Measurements from ENCODE around the gene RINL. TPM values are rescaled to one million over a fixed set of nuclear protein-coding genes. Genes with fewer than 3 reads are reported as not detected.

Gene RINL
- total RNA-seq, 4 donors from 2014 or later: 0.95 to 3.3 (median 2.9) TPM

- Histone ChIP-seq H3K27ac (peak within 1 kb of the TSS; percentile 98 to 100 (median 100)), H3K27me3 (no peaks in the 10 kb centered on the region), H3K36me3 (peaks cover 4 to 29% of the 10 kb centered on the region in 2 donors), H3K4me1 (peaks cover 45 to 52% of the 10 kb centered on the region in 2 donors), H3K4me3 (peak within 1 kb of the TSS; percentile 63 to 99 (median 92)), H3K9me3 (no peaks in the 10 kb centered on the region)
- DNase-seq (peak in 1 of 2 donors; percentile 100), ATAC-seq (peak in 1 of 2 donors; percentile 80)
- peak in 4 of 5 experiments; percentile 47 to 69 (median 55) for TF ChIP-seq CTCF (IDR thresholded peaks at IDR 0.05 in 4 of 5, conservative IDR thresholded peaks at IDR 0.05 in 1 of 5)
- peak; percentile 98 for TF ChIP-seq POLR2A (IDR thresholded peaks at IDR 0.05)
- in situ Hi-C loops (cut with MboI; ENCODE audit: low sequenced_read_pairs in 4 of 4) (loop anchor here in 2 of 4 donors (5.0 to 25.0 kb wide), 5 partner anchors 45 to 463 kb away; partner anchors contain the start of genes NFKBIB (in 2 of the 2), SIRT2 (in 2 of the 2), ACTN4 (in 1 of the 2) and GGN (in 1 of the 2)), intact Hi-C loops (cut with DNase I; ENCODE audit: low total_unique reads) (loop anchor here (1.0 to 5.0 kb wide), 3 partner anchors 19 to 562 kb away; partner anchors contain the start of genes ECH1, NFKBIB, PLEKHG2 and SIRT2)
Observed at GRCh38 chr19:38849860-38850435, 28.1 kb downstream of the RINL start, which contains the start of gene HNRNPL. Gene HNRNPL (minus strand): TSS chr19:38849986. CDS start chr19:38849966, 20 bp downstream.

DNA sequence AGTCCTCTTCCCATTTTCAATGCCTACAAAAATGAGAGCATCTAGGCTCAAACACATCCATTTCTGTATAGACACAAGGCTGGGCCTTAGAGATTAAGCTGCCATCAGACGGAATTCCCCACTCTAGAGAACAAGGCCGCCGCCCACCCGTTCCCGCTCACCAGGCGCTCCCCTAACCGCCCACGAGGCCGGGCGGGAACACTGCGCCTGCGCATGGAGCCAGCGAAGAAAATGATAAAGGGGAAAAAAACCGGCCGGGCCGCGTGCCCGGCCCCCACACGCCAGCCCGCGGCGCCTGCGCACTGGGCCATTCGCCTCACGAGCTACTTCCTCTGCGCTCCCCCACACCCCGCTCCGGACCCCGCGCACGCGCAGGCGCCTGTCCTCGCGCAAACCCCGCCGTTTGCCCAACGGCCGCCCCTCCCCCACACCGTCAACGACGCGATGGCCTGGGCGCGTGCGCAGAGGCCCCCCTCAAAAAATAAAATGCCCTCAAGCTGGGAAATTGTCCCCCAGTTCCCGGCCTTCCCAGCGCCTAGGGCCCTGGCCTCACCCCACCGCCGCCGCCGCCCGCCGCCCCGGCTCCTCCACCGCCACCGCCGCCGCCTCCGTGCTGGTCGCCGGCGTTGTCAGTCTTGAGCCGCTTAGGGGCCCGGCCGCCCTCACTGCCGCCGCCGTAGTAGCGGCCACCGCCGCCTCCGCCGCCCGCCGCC, 28.8 kb downstream of the RINL start:
- TF ChIP-seq POLR2A (IDR thresholded peaks at IDR 0.05): no peak
- TF ChIP-seq CTCF (IDR thresholded peaks at IDR 0.05 in 4 of 5, conservative IDR thresholded peaks at IDR 0.05 in 1 of 5): no peak
- Histone ChIP-seq H3K9me3 (no peaks in the 10 kb centered on the region), H3K27ac (peak overlapping the region; percentile 97 to 100 (median 99)), H3K4me3 (peak overlapping the region; percentile 63 to 99 (median 81)), H3K27me3 (no peaks in the 10 kb centered on the region), H3K4me1 (peaks cover 51 to 58% of the 10 kb centered on the region in 2 donors), H3K36me3 (peaks cover 8 to 36% of the 10 kb centered on the region in 2 donors)
- in situ Hi-C loops (cut with MboI; ENCODE audit: low sequenced_read_pairs in 4 of 4) (loop anchor here in 2 of 4 donors (10.0 to 25.0 kb wide), 4 partner anchors 45 to 462 kb away; partner anchors contain the start of genes ACTN4 (in 1 of the 2), GGN (in 1 of the 2), NFKBIB (in 1 of the 2) and SIRT2 (in 1 of the 2)), intact Hi-C loops (cut with DNase I; ENCODE audit: low total_unique reads) (loop anchor here (1.0 kb wide), 2 partner anchors 18 to 50 kb away; partner anchors contain the start of genes ECH1, NFKBIB and SIRT2)
- DNase-seq: peak; percentile 92 to 96
- ATAC-seq: peak; percentile 30 to 37

- no peaks in the 10 kb centered on the region for H3K9me3 ChIP-seq
- peaks cover 54 to 59% of the 10 kb centered on the region in 2 donors for H3K4me1 ChIP-seq
- peak overlapping the region; percentile 63 to 99 (median 81) for H3K4me3 ChIP-seq
- peak in 1 of 5 experiments; percentile 18 for TF ChIP-seq CTCF (IDR thresholded peaks at IDR 0.05 in 4 of 5, conservative IDR thresholded peaks at IDR 0.05 in 1 of 5)
- TF ChIP-seq POLR2A (IDR thresholded peaks at IDR 0.05): no peak
- in situ Hi-C loops (cut with MboI; ENCODE audit: low sequenced_read_pairs in 4 of 4) (loop anchor here in 2 of 4 donors (10.0 to 25.0 kb wide), 4 partner anchors 46 to 461 kb away; partner anchors contain the start of genes ACTN4 (in 1 of the 2), GGN (in 1 of the 2), NFKBIB (in 1 of the 2) and SIRT2 (in 1 of the 2)), intact Hi-C loops (cut with DNase I; ENCODE audit: low total_unique reads) (loop anchor here (1.0 kb wide), 3 partner anchors 17 to 190 kb away; partner anchors contain the start of genes ECH1, NFKBIB and SIRT2)
- DNase-seq (no peak), ATAC-seq (no peak)
- H3K27me3 ChIP-seq: no peaks in the 10 kb centered on the region
- H3K27ac ChIP-seq: peak overlapping the region; percentile 97 to 100 (median 99)
- peaks cover 9 to 44% of the 10 kb centered on the region in 2 donors for H3K36me3 ChIP-seq
Observed at GRCh38 chr19:38848299-38849146, 29.6 kb downstream of the RINL start.

DNA sequence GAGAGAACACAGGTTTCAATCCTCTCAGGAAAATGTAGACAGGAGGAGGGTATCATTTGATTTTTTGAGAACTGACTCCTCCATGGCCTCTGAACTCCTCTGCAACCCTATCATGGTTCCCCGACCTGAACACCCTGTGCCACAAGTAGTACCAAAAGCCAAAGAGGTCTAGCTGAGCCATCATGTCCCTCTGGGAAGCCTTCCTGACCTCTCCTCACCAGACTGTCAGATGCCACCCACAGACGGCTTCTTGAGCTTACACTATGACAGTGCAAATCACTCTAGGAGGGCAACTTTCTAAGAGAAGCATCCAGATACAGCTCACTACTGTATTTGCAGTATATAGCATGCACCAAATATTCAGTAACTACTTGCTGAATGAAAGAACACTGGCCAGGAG, 32.0 kb downstream of the RINL start:
- intact Hi-C loops (cut with DNase I; ENCODE audit: low total_unique reads) (no loop called here), in situ Hi-C loops (cut with MboI; ENCODE audit: low sequenced_read_pairs in 4 of 4) (loop anchor here in 2 of 4 donors (10.0 to 25.0 kb wide), 4 partner anchors 49 to 459 kb away; partner anchors contain the start of genes ACTN4 (in 1 of the 2), GGN (in 1 of the 2), NFKBIB (in 1 of the 2) and SIRT2 (in 1 of the 2))
- ATAC-seq (no peak), DNase-seq (no peak)
- Histone ChIP-seq H3K4me3 (no peak overlapping the region), H3K9me3 (no peaks in the 10 kb centered on the region), H3K36me3 (peaks cover 14 to 68% of the 10 kb centered on the region in 2 donors), H3K27ac (peak overlapping the region; percentile 97 to 100 (median 99)), H3K27me3 (no peaks in the 10 kb centered on the region), H3K4me1 (peaks cover 64 to 69% of the 10 kb centered on the region in 2 donors)
- TF ChIP-seq POLR2A (IDR thresholded peaks at IDR 0.05) (no peak), CTCF (IDR thresholded peaks at IDR 0.05 in 4 of 5, conservative IDR thresholded peaks at IDR 0.05 in 1 of 5) (no peak)
